Naive thymus-derived CD4-positive, alpha-beta T cell (primary cell): ENCODE measurements around the gene ZNF71. TPM values are rescaled to one million over a fixed set of nuclear protein-coding genes. Genes with fewer than 3 reads are reported as not detected.
A peak's percentile ranks its signal among the peaks of the same experiment; 100 is the strongest.

Experiments used
- ATAC-seq: fragments of 150-1000 bp; cut with Tn5 transposase; 2 replicates; pipeline ENCODE4 v1.10.0; 2021; ENCODE audit warnings: mild to moderate bottlenecking, moderate library complexity
- CTCF ChIA-PET: fragments of 350-600 bp; sonication (Branson Sonifier 250); formaldehyde crosslinking; loops from one replicate; lab custom pipeline; 2021; ENCODE audit warnings: antibody characterized with exemption; lab: Charles Lee
- POLR2A ChIA-PET: fragments of 350-600 bp; sonication (Branson Sonifier 250); formaldehyde crosslinking; loops from one replicate; lab custom pipeline; 2021; ENCODE audit warnings: antibody characterized with exemption, inconsistent platforms; lab: Charles Lee
- DNase-seq, 9 donors: peaks; one replicate each; pipeline versions ENCODE4 v3.0.0 to v3.0.0-alpha.2; 2020 to 2022; ENCODE audit warnings: mixed read lengths in 1 of 9
- H3K27ac ChIP-seq: one replicate; pipeline ENCODE4 v1.7.0; 2013; ENCODE audit warnings: mild to moderate bottlenecking, low read depth, low read length, moderate library complexity
- H3K27me3 ChIP-seq, 2 donors: one replicate each; pipeline ENCODE4 v1.7.0; 2013; ENCODE audit warnings: low read length in 2 of 2, mild to moderate bottlenecking in 2 of 2, moderate library complexity in 2 of 2; ENCODE audit not compliant: control insufficient read depth in 2 of 2, insufficient read depth in 2 of 2
- H3K36me3 ChIP-seq, 3 experiments: 1 replicate in 2 of 3; 2 replicates in 1 of 3; pipeline ENCODE4 v1.7.0; 2013; ENCODE audit warnings: low read length in 3 of 3, mild to moderate bottlenecking in 3 of 3, moderate library complexity in 1 of 3; ENCODE audit not compliant: insufficient read depth in 3 of 3, control insufficient read depth in 2 of 3
- H3K4me1 ChIP-seq, 2 donors: one replicate each; pipeline ENCODE4 v1.7.0; 2013; ENCODE audit warnings: low read length in 2 of 2, mild to moderate bottlenecking in 2 of 2, moderate library complexity in 1 of 2; ENCODE audit not compliant: control insufficient read depth in 2 of 2, insufficient read depth in 2 of 2
- H3K4me3 ChIP-seq: 2 replicates; pipeline ENCODE4 v1.7.0; 2013; ENCODE audit warnings: mild to moderate bottlenecking, low read length
- H3K9me3 ChIP-seq, 3 experiments: 1 replicate in 2 of 3; 2 replicates in 1 of 3; pipeline ENCODE4 v1.7.0; 2013; ENCODE audit warnings: low read length in 3 of 3; ENCODE audit not compliant: control insufficient read depth in 2 of 3
- H3K27ac Mint-ChIP-seq, 9 donors: one replicate each; pipeline ENCODE4 v1.8.0; 2020 to 2022; ENCODE audit warnings: mixed read lengths in 9 of 9, mild to moderate bottlenecking in 8 of 9, moderate library complexity in 5 of 9, inconsistent platforms in 2 of 9
- H3K27me3 Mint-ChIP-seq, 5 donors: one replicate each; pipeline ENCODE4 v1.8.0; 2021 to 2022; ENCODE audit warnings: mixed read lengths in 5 of 5, mild to moderate bottlenecking in 1 of 5
- H3K36me3 Mint-ChIP-seq, 5 donors: one replicate each; pipeline ENCODE4 v1.8.0; 2020 to 2022; ENCODE audit warnings: mixed read lengths in 5 of 5, mild to moderate bottlenecking in 3 of 5, inconsistent platforms in 1 of 5
- H3K4me1 Mint-ChIP-seq, 7 donors: one replicate each; pipeline ENCODE4 v1.8.0; 2020 to 2022; ENCODE audit warnings: mixed read lengths in 7 of 7, mild to moderate bottlenecking in 3 of 7, inconsistent platforms in 1 of 7
- H3K4me3 Mint-ChIP-seq, 10 donors: one replicate each; pipeline ENCODE4 v1.8.0; 2020 to 2022; ENCODE audit warnings: mild to moderate bottlenecking in 10 of 10, mixed read lengths in 10 of 10, moderate library complexity in 6 of 10, inconsistent platforms in 2 of 10
- H3K9me3 Mint-ChIP-seq, 11 donors: one replicate each; pipeline ENCODE4 v1.8.0; 2020 to 2022; ENCODE audit warnings: mixed read lengths in 11 of 11, mild to moderate bottlenecking in 4 of 11, inconsistent platforms in 1 of 11, moderate library complexity in 1 of 11
- intact Hi-C, 2 donors: fragments of 100-400 bp; cut with micrococcal nuclease; formaldehyde crosslinking; loops; one replicate each; pipeline ENCODE4 v1.15.1; 2023
- polyA plus RNA-seq, 2 donors: library from polyadenylated mRNA; unstranded; fragments of 300-500 nt; fragmentation: Illumina TruSeq; gene quantifications; one replicate each; pipeline ENCODE4 v1.2.3, GENCODE V29; 2021
- total RNA-seq, 6 experiments: library from RNA in 5 of 6; stranded (reverse) in 5 of 6; gene quantifications; 1 replicate in 5 of 6; 2 replicates in 1 of 6; pipeline ENCODE4 v1.2.3 and lab custom pipeline; 2021 to 2026

The ZNF71 gene
- total and polyA plus RNA-seq, 7 experiments from 2014 or later, result 4.5 to 12.9 (median 6.9) TPM

DNA sequence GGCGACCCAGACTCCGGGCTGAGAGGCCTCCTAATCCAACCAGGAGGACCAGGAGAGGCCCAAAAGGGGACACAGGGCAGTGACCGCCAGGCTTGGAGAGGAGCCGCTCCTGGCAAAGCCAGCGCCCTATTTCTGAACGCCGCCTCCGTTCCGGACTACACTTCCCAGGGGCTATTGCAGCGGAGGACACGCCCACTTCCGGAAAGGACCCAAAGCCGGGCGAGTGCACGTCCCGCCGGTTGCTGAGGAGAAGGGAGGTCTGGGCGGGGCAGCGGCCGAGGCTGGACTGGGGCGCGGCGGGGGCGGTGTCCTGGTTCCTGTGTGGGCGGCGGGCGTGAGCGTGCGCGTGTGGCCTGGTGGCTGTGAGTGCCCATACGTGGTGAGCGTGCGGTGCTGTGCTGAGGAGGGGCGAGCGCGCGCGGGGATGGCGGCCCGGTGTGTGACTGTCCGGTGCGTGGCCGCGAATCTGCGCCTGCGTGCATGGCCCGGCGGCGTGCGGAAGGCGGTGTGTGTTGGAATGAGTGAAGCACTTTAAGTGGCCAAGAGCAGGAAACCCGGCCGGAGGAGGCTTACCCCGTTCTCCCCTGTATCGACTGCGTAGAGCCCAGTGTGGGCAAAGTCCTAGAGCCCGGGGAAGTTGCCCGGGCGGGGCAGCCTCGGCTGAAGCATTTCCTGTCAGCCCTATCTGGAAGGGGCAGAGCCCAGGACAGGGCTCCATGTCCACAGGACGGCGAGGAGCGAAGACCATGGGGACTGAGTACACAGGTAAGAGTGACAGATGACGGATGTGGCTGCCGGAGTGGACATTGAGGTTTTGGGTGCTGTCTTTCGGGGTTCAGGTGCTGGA is 27.6 kb upstream of the ZNF71 start, which contains the start of gene ZNF470:
Gene ZNF470, plus strand, starts transcription at position 195 of the 847 bp plus-strand sequence. CDS start 2,844 bp downstream, outside the sequence.
- H3K27ac ChIP-seq, result peak within 1 kb of the TSS; percentile 77
- Mint-ChIP-seq H3K27me3 (no peaks in the 10 kb centered on the region), H3K27ac (peak within 1 kb of the TSS; percentile 59 to 91 (median 84)), H3K4me1 (peaks cover 10 to 25% (median 13%) of the 10 kb centered on the region in 7 donors), H3K9me3 (peaks cover 10 to 96% (median 47%) of the 10 kb centered on the region in 11 donors), H3K4me3 (peak within 1 kb of the TSS; percentile 89 to 98 (median 96)), H3K36me3 (peaks cover 35 to 68% (median 54%) of the 10 kb centered on the region in 5 donors)
- peak; percentile 98 for ATAC-seq
- POLR2A ChIA-PET, result interaction anchor here (0.5 to 1.2 kb wide), 2 partner anchors 28 to 606 kb away, joined by 3 to 4 read pairs; partner anchors contain the start of gene ZFP28
- CTCF ChIA-PET, result no interaction called here
- H3K36me3 ChIP-seq, result peaks cover 0 to 31% (median 8%) of the 10 kb centered on the region in 3 experiments
- peak within 1 kb of the TSS; percentile 86 for H3K4me3 ChIP-seq
- intact Hi-C loops, result loop anchor here (1.0 to 2.0 kb wide), 8 partner anchors 28 to 1587 kb away; partner anchors contain the start of genes ZFP28 (in 2 of the 2), ZNF582 (in 2 of the 2), ZNF71 (in 2 of the 2) and ZNF583 (in 1 of the 2)
- H3K9me3 ChIP-seq, result peaks cover 5 to 75% (median 7%) of the 10 kb centered on the region in 3 experiments
- DNase-seq, result peak; percentile 73 to 86 (median 80)
- H3K4me1 ChIP-seq, result peaks cover 0 to 9% of the 10 kb centered on the region in 2 donors
- no peaks in the 10 kb centered on the region for H3K27me3 ChIP-seq

DNA sequence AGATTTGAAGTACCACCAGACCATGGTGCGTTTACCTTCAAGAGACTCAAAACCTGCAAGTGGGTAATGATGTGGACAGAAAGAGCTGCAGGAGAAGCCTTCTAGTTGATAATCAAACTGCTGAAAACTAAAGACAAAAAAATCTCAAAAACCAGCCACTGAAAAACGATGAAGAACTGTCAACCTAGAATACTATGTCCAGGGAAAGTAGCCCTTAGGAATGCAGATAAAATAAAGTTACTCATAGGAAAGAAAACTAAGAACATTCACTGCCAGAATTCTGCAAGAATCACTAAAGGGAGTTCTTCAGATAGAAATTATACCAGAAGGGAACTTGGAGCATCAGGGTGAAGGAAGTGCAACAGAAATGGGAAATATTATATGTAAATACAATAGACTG is 22.5 kb upstream of the ZNF71 start:
- POLR2A ChIA-PET, result no interaction called here
- H3K27me3 Mint-ChIP-seq, result no peaks in the 10 kb centered on the region
- no peak overlapping the region for H3K27ac ChIP-seq
- peaks cover 0 to 59% (median 11%) of the 10 kb centered on the region in 3 experiments for H3K36me3 ChIP-seq
- H3K27ac Mint-ChIP-seq, result no peak overlapping the region
- H3K9me3 ChIP-seq, result peaks cover 15 to 89% (median 22%) of the 10 kb centered on the region in 3 experiments
- peaks cover 52 to 80% (median 75%) of the 10 kb centered on the region in 5 donors for H3K36me3 Mint-ChIP-seq
- H3K9me3 Mint-ChIP-seq, result peaks cover 3 to 99% (median 61%) of the 10 kb centered on the region in 11 donors
- ATAC-seq, result no peak
- intact Hi-C loops, result no loop called here
- peaks cover 0 to 9% of the 10 kb centered on the region in 2 donors for H3K4me1 ChIP-seq
- no peak for DNase-seq
- CTCF ChIA-PET, result no interaction called here
- no peak overlapping the region for H3K4me3 Mint-ChIP-seq
- H3K4me3 ChIP-seq, result peak overlapping the region; percentile 6
- no peaks in the 10 kb centered on the region for H3K27me3 ChIP-seq
- peaks cover 3 to 11% (median 5%) of the 10 kb centered on the region in 7 donors for H3K4me1 Mint-ChIP-seq

DNA sequence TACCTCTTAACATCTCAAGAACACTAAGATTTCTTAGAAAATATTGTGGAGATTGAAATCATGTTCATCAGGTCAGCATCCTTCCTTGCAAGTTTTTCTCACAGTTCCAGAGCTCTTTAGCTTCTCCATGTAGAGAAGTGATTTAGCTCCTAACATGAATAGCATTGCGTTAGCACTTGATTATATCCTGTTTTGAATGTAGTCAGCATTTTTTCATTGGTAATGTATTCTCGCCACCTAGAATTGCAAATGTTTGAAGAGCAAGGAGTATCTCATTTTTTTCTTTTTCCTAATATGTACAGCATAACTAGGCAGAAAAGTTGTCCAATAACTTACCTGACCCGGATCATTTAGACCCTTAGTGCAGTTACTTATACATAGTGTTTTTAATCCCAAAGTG is 21.2 kb upstream of the ZNF71 start:
- Histone ChIP-seq H3K27me3 (no peaks in the 10 kb centered on the region), H3K9me3 (peaks cover 25 to 91% (median 34%) of the 10 kb centered on the region in 3 experiments), H3K4me1 (no peaks in the 10 kb centered on the region), H3K4me3 (no peak overlapping the region), H3K27ac (no peak overlapping the region), H3K36me3 (peaks cover 0 to 57% (median 11%) of the 10 kb centered on the region in 3 experiments)
- Mint-ChIP-seq H3K27me3 (no peaks in the 10 kb centered on the region), H3K4me1 (no peaks in the 10 kb centered on the region), H3K36me3 (peaks cover 51 to 77% (median 70%) of the 10 kb centered on the region in 5 donors), H3K9me3 (peaks cover 3 to 99% (median 72%) of the 10 kb centered on the region in 11 donors), H3K4me3 (no peak overlapping the region), H3K27ac (no peak overlapping the region)
- intact Hi-C loops, result no loop called here
- no peak for DNase-seq
- no peak for ATAC-seq
- POLR2A ChIA-PET, result interaction anchor here (0.7 kb wide), 1 partner anchor 1343 kb away, joined by 3 read pairs; no protein-coding TSS in a partner anchor
- CTCF ChIA-PET, result interaction anchor here (0.6 kb wide), 1 partner anchor 20 kb away, joined by 3 read pairs; no protein-coding TSS in a partner anchor

GRCh38 chr19:56577719-56578602 is 17.1 kb upstream of the ZNF71 start:
- peaks cover 44 to 58% (median 45%) of the 10 kb centered on the region in 5 donors for H3K36me3 Mint-ChIP-seq
- H3K4me1 Mint-ChIP-seq, result no peaks in the 10 kb centered on the region
- CTCF ChIA-PET, result no interaction called here
- Histone ChIP-seq H3K4me3 (peak overlapping the region; percentile 14), H3K36me3 (peaks cover 0 to 33% (median 3%) of the 10 kb centered on the region in 3 experiments), H3K27me3 (no peaks in the 10 kb centered on the region), H3K9me3 (peaks cover 25 to 98% (median 65%) of the 10 kb centered on the region in 3 experiments), H3K4me1 (no peaks in the 10 kb centered on the region), H3K27ac (no peak overlapping the region)
- H3K4me3 Mint-ChIP-seq, result no peak overlapping the region
- H3K27ac Mint-ChIP-seq, result no peak overlapping the region
- POLR2A ChIA-PET, result no interaction called here
- no peaks in the 10 kb centered on the region for H3K27me3 Mint-ChIP-seq
- peaks cover 12 to 100% (median 78%) of the 10 kb centered on the region in 11 donors for H3K9me3 Mint-ChIP-seq
- ATAC-seq (no peak), DNase-seq (no peak)
- intact Hi-C loops, result no loop called here

DNA sequence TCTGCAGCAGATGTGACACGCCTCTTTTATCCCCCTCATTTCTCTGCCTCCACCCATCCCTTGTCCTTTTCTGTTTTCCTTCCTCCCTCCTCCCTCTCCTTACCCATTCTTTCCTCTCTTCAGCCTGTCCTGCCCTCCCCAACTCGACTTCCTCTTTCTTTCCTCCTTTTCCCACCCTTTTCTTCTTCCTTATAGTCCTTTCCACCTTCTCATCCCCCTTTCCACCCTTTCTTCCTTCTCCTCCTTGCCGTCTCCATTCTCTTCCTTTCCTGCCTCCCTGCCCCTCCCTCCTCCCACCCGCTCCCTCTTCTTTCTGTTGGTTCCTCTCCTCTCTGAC is 688 bp upstream of the ZNF71 start:
- Histone ChIP-seq H3K27me3 (no peaks in the 10 kb centered on the region), H3K4me3 (peak overlapping the region; percentile 57), H3K27ac (peak overlapping the region; percentile 71), H3K9me3 (peaks cover 0 to 25% (median 0%) of the 10 kb centered on the region in 3 experiments), H3K4me1 (peaks cover 0 to 3% of the 10 kb centered on the region in 2 donors), H3K36me3 (peaks cover 0 to 13% (median 0%) of the 10 kb centered on the region in 3 experiments)
- peak overlapping the region in 7 of 9 donors; percentile 6 to 90 (median 54) for H3K27ac Mint-ChIP-seq
- ChIA-PET POLR2A (interaction anchor here (0.6 to 1.2 kb wide), 4 partner anchors 15 to 940 kb away, joined by 3 to 4 read pairs (median 3); no protein-coding TSS in a partner anchor), CTCF (no interaction called here)
- ATAC-seq (no peak), DNase-seq (no peak)
- no peaks in the 10 kb centered on the region for H3K27me3 Mint-ChIP-seq
- H3K4me3 Mint-ChIP-seq, result peak overlapping the region; percentile 83 to 99 (median 90)
- intact Hi-C loops, result loop anchor here in 1 of 2 donors (2.0 to 10.0 kb wide), 4 partner anchors 56 to 1560 kb away; partner anchors contain the start of genes ZFP28, ZNF329, ZNF444 and ZNF582
- peaks cover 10 to 64% (median 34%) of the 10 kb centered on the region in 11 donors for H3K9me3 Mint-ChIP-seq
- peaks cover 15 to 39% (median 32%) of the 10 kb centered on the region in 5 donors for H3K36me3 Mint-ChIP-seq
- peaks cover 19 to 30% (median 21%) of the 10 kb centered on the region in 7 donors for H3K4me1 Mint-ChIP-seq
